Gastrocnemius medialis (tissue), 4 donors: Measurements from ENCODE around the gene HIVEP2. TPM values are rescaled to one million over a fixed set of nuclear protein-coding genes. Genes with fewer than 3 reads are reported as not detected.

Experiments used
- ATAC-seq, 2 donors: fragments of 150-250 bp; one replicate each; pipeline ENCODE4 v1.9.1; 2016
- DNase-seq, 2 donors: peaks; one replicate each; pipeline ENCODE4 v3.0.0-alpha.2; 2019
- H3K27ac ChIP-seq, 4 donors: fragments of 200-600 bp; sonication (generic); 1 replicate in 1 of 4; 2 replicates in 3 of 4; pipeline ENCODE4 v1.5.1; 2016 to 2018; ENCODE audit warnings: mild to moderate bottlenecking in 2 of 4, moderate library complexity in 1 of 4
- H3K27me3 ChIP-seq, 3 donors: fragments of 200-600 bp; sonication (generic) in 2 of 3; 1 replicate in 1 of 3; 2 replicates in 2 of 3; pipeline versions ENCODE4 v1.5.1 to v1.6.0; 2016 to 2019; ENCODE audit warnings: mild to moderate bottlenecking in 1 of 3, moderate library complexity in 1 of 3
- H3K36me3 ChIP-seq, 2 donors: fragments of 200-600 bp; sonication (generic) in 1 of 2; one replicate each; pipeline ENCODE4 v1.5.1; 2017 to 2018
- H3K4me1 ChIP-seq, 2 donors: fragments of 200-600 bp; sonication (generic) in 1 of 2; one replicate each; pipeline ENCODE4 v1.5.1; 2016 to 2017; ENCODE audit warnings: mild to moderate bottlenecking in 2 of 2
- H3K4me3 ChIP-seq, 4 donors: fragments of 200-600 bp; sonication (generic) in 3 of 4; 1 replicate in 1 of 4; 2 replicates in 3 of 4; pipeline ENCODE4 v1.5.1; 2016 to 2019; ENCODE audit warnings: mild to moderate bottlenecking in 2 of 4
- H3K9me3 ChIP-seq, 3 donors: fragments of 200-600 bp; sonication (generic) in 2 of 3; 1 replicate in 1 of 3; 2 replicates in 2 of 3; pipeline ENCODE4 v1.5.1; 2016 to 2019
- POLR2A ChIP-seq, 2 donors: fragments of 450-650 bp; IDR thresholded peaks; one replicate each; pipeline ENCODE4 v1.6.1; 2017; ENCODE audit warnings: antibody characterized with exemption in 2 of 2, mild to moderate bottlenecking in 2 of 2, moderate library complexity in 2 of 2
- in situ Hi-C, 4 donors: fragments of 200-750 bp; cut with MboI; loops; one replicate each; pipeline versions ENCODE4 v1.15.0 to v1.8.0; 2017; ENCODE audit warnings: low sequenced_read_pairs in 4 of 4
- intact Hi-C: fragments of 100-400 bp; cut with DNase I; formaldehyde crosslinking; loops from one replicate; pipeline ENCODE4 v1.15.1; 2023; ENCODE audit warnings: low total_unique reads
- total RNA-seq, 4 donors: library from RNA; depleted of rRNA; stranded (reverse); fragments of >200 nt; gene quantifications; one replicate each; pipeline versions ENCODE4 v1.1.0 to v1.2.3, GENCODE V29; 2016
- TF ChIP-seq, protein P1 (sequence below), 5 experiments: fragments of 450-650 bp in 3 of 5; fragments of 200-600 bp in 2 of 5; sonication (generic) in 2 of 5; IDR thresholded peaks in 4 of 5; conservative IDR thresholded peaks in 1 of 5; 1 replicate in 4 of 5; 2 replicates in 1 of 5; pipeline ENCODE4 v1.5.1; 2016 to 2019; ENCODE audit warnings: antibody characterized with exemption in 5 of 5, mild to moderate bottlenecking in 3 of 5, moderate library complexity in 3 of 5

The HIVEP2 gene
- total RNA-seq, 4 donors from 2014 or later, result 15.9 to 29.4 (median 25.3) TPM

DNA sequence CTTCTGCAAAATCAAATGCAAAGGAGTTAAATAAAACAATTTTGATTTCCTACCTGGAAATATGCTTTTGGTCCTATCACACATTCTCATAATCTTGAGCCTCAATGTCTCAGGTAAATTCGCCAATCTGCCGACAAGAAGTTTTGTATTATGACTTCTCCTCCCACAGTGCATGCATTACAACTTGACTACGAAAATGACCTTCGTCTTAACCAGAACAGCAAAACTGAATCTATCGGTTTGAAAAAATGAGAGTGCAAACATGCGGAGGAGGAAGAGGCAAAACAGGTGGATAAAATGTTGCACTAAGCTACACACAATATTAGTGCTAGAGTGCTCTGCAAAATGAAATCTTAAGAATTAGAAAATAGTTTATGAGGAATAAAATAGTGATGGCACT lies 43.4 kb downstream of the HIVEP2 start:
- peaks cover 63 to 69% of the 10 kb centered on the region in 2 donors for H3K4me1 ChIP-seq
- intact Hi-C loops, result no loop called here

DNA sequence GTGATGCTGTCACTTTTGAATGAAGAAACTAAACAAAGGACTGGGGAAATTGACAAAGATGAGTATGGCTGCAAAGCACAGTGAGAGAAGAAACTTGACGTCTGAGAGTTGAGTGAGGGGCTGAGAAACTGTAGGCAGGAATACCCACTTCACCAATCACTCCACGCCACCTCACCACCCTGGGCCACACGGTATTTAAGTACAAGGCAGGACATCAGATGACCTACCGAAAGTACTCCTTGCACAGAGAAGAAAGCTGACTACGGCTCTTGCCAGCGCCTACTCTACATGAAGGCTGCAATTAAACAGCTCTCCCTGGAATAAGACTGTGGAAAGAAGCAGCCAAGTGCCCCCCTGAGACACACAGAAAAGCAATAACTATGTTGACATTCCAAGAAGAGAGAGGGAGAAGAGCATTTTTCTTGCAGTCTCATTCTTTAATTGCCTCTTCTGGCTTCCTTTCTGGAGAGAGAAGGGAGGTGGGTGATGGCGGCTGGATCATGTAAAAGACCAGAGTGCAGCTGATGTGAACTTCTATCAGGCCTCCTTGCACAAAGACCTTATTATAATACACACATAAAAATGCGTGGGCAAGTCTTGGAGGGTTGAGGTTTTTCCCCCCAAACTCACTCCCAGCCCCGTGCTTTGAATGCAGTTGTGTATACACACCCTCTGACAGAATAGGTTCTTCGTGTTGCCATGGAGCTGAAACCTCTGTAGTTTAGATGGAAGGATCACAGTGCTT lies 44.6 kb downstream of the HIVEP2 start:
- Histone ChIP-seq H3K4me1 (peaks cover 67 to 73% of the 10 kb centered on the region in 2 donors), H3K36me3 (no peaks in the 10 kb centered on the region), H3K9me3 (no peaks in the 10 kb centered on the region), H3K27ac (peak overlapping the region in 1 of 4 donors; percentile 11), H3K27me3 (no peaks in the 10 kb centered on the region), H3K4me3 (no peak overlapping the region)
- TF ChIP-seq, protein P1, sequence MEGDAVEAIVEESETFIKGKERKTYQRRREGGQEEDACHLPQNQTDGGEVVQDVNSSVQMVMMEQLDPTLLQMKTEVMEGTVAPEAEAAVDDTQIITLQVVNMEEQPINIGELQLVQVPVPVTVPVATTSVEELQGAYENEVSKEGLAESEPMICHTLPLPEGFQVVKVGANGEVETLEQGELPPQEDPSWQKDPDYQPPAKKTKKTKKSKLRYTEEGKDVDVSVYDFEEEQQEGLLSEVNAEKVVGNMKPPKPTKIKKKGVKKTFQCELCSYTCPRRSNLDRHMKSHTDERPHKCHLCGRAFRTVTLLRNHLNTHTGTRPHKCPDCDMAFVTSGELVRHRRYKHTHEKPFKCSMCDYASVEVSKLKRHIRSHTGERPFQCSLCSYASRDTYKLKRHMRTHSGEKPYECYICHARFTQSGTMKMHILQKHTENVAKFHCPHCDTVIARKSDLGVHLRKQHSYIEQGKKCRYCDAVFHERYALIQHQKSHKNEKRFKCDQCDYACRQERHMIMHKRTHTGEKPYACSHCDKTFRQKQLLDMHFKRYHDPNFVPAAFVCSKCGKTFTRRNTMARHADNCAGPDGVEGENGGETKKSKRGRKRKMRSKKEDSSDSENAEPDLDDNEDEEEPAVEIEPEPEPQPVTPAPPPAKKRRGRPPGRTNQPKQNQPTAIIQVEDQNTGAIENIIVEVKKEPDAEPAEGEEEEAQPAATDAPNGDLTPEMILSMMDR (IDR thresholded peaks at IDR 0.05 in 4 of 5, conservative IDR thresholded peaks at IDR 0.05 in 1 of 5), result no peak
- TF ChIP-seq POLR2A (IDR thresholded peaks at IDR 0.05), result no peak
- in situ Hi-C loops, result no loop called here
- ATAC-seq, result peak in 1 of 2 donors; percentile 25
- intact Hi-C loops, result no loop called here
- DNase-seq, result no peak

More for the DNA sequence above, 43.4 kb downstream of the HIVEP2 start:
- H3K9me3 ChIP-seq, result no peaks in the 10 kb centered on the region
- no peak overlapping the region for H3K4me3 ChIP-seq
- in situ Hi-C loops, result no loop called here
- DNase-seq (no peak), ATAC-seq (no peak)
- H3K36me3 ChIP-seq, result no peaks in the 10 kb centered on the region
- H3K27ac ChIP-seq, result peak overlapping the region in 1 of 4 donors; percentile 15
- no peak for TF ChIP-seq POLR2A (IDR thresholded peaks at IDR 0.05)
- TF ChIP-seq, protein P1 (IDR thresholded peaks at IDR 0.05 in 4 of 5, conservative IDR thresholded peaks at IDR 0.05 in 1 of 5), result no peak
- H3K27me3 ChIP-seq, result no peaks in the 10 kb centered on the region

DNA sequence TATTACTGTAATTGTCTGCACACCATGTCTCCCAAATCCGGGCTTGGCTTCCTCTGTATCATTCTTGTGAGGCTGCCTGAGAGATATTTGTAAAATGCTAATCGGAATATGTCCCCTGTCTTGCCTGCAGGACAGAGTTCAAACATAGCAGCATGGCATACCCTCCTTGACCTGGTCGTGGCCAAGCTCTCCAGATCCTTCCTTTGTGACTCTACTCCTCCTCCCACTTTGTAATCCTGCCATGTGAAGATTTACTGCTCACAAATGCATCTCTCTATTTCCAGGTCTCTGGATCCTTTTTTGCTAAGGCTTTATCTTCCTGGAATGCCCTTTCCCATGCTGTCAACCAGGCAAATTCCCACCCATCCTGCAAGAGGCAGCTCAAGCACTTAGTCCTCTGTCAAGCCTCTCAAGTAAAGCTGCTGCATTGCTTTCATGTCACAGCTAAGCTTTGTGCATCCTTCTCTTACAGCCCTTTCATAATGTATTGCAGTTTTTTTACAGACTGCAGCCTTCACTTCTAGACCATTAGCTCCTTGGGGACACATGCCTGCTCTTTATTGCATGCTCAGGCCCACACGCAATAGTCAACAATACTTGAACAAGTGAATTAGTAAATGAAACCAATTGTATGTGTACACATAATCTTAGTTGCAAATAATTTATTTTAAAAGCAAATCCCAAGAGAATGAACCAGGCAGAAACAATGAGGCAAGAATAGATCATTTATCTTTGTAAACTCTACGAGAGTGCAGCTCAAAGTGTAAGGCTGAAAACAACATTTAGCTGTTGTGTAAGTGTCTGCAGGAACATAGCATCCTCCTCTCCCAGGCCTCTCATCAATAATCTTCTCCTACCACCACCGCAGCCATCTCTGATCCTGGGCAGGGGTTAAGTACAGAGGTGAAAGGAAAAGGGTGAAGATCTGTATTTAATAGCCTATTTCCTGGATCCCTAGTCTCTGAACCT lies 45.8 kb downstream of the HIVEP2 start:
- TF ChIP-seq, protein P1 (IDR thresholded peaks at IDR 0.05 in 4 of 5, conservative IDR thresholded peaks at IDR 0.05 in 1 of 5), result no peak
- TF ChIP-seq POLR2A (IDR thresholded peaks at IDR 0.05), result no peak
- in situ Hi-C loops (loop anchor here in 1 of 4 donors (10.0 kb wide), 1 partner anchor 46 kb away; the partner anchor contains the start of gene HIVEP2), intact Hi-C loops (no loop called here)
- Histone ChIP-seq H3K27me3 (no peaks in the 10 kb centered on the region), H3K27ac (peak overlapping the region in 2 of 4 donors; percentile 6 to 11), H3K4me3 (no peak overlapping the region), H3K4me1 (peaks cover 67 to 82% of the 10 kb centered on the region in 2 donors), H3K36me3 (no peaks in the 10 kb centered on the region), H3K9me3 (no peaks in the 10 kb centered on the region)
- ATAC-seq (no peak), DNase-seq (no peak)

DNA sequence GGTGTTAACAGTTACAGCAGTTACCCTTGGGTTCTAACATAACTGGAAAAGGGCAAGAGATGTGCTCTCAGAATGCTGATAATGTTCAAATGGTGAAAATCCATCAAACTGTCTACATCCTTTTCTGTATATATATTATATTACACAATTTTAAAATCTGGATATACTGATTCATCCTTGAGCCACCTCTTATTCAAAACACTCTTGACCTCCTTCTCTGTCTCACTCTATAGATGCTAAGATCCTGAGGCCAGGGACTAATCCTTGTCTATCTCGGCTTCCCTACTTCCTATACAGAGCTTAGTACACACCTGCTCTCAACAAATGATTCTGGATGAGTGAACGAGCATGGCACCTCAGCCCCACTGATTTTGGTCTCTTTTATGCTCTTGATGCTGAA lies 47.3 kb downstream of the HIVEP2 start:
- no peak overlapping the region for H3K27ac ChIP-seq
- no peak for DNase-seq
- H3K27me3 ChIP-seq, result no peaks in the 10 kb centered on the region
- H3K9me3 ChIP-seq, result no peaks in the 10 kb centered on the region
- in situ Hi-C loops (loop anchor here in 1 of 4 donors (10.0 kb wide), 1 partner anchor 47 kb away; the partner anchor contains the start of gene HIVEP2), intact Hi-C loops (no loop called here)
- H3K4me3 ChIP-seq, result no peak overlapping the region
- no peak for ATAC-seq
- peaks cover 60 to 86% of the 10 kb centered on the region in 2 donors for H3K4me1 ChIP-seq
- H3K36me3 ChIP-seq, result no peaks in the 10 kb centered on the region
- TF ChIP-seq, protein P1 (IDR thresholded peaks at IDR 0.05 in 4 of 5, conservative IDR thresholded peaks at IDR 0.05 in 1 of 5), result no peak
- no peak for TF ChIP-seq POLR2A (IDR thresholded peaks at IDR 0.05)
